ENCODE data around the gene C1QTNF1.
"Not testable (repeated sequence)": the region's sequence is repeated elsewhere in the genome, so short reads cannot be mapped to it uniquely, and the experiment has no call there.

Gene C1QTNF1

DNA sequence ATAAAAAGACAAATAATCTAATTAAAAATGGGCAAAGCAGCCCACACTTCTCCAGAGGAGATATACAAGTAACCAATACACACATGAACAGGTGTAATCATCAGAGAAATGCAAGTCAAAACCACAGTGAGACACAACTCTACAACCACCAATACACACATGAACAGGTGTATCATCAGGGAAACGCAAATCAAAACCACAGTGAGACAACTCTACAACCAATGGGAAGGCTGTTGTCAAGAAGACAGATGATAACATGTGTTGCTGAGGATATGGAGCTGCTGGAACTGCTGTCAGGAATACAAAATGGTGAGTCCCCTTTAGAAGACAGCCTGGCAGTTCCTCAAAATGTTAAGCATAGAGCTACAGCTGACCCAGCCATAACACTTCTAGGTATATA is 28.2 kb downstream of the C1QTNF1 start:
- DNase-seq (ENCODE audit: low read depth, low spot score): no peak

DNA sequence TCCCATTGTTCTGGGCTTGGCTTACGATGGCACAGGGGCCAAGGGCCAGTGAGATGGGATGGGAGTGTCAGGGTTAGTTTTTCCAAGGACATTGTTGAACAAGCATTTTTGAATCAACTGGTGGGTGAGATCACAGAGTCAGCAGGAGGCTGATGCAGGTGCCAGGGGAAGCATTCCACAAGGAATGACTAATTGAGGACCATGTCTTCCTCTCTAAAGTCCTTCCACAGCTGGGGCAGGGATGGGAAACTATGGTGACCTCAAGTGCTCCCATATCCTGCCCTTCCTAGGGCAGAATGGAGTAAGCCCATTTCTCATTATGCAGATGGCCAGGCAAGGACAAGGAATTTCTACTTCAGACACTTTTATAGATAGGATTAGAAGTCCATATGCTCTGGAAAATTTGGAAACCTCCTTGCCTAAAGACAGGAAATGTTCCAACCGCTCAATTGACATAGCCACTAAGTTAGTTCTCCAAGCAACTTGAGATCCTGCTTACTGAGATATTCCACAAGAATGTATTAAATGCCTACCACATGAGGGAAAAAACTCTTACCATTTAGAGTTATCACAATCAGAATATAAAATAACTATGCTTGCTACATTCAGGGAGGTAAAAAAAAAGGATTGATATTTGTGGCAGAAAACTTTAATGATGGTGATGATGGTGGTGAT is 29.4 kb downstream of the C1QTNF1 start:
- DNase-seq (ENCODE audit: low read depth, low spot score): no peak

DNA sequence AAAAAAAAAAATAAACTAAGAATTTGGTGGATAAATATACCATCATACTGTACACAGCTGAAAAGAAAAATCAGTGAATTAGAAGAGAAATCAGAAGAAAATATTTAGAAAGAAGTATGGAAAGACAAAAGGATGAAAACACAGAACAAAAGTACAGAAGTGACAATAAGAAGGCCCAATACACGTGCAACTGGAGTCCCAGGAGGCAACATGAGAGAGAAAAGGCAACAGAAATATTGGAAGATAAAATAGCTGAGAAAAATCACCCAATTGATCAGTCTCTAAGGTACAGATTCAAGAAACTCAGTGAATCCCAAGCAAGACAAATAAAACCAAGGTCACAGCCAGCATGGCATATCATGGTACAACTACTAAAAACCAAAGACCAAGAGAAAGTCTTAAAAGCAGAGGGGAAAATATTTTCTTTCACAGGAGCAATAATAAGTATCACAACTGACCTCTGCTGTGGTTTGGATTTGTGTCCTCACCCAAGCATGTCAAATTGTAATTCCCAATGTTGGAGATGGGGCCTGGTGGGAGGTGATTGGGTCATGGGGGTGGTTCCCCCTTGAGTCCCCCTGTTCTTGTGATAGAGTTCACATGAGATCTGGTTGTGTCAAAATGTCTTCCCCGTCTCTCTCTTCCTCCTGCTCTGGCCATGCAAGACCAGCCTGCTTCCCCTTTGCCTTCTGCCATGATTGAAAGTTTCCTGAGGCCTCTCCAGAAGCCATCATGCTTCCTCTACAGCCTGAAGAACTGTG is 30.4 kb downstream of the C1QTNF1 start:
- no peak for DNase-seq (ENCODE audit: low read depth, low spot score)

DNA sequence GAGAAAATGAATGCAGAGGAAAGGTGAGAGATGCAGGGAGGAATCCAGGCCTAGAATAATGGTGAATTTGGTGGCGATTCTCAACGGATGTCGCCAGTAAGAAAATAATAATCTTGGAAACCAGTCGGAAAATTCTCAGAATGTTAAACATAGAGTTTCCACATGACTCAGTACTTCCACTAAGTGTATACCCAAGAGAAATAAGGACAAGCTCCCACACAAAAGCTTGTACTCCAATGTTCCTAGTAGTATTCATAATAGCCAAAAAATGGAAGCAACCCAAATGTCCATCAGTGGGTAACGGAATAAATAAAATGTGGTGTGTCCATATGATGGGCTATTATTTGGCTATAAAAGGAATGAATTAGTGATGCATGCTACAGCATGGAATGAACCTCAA is 31.2 kb downstream of the C1QTNF1 start:
- no peak for DNase-seq (ENCODE audit: low read depth, low spot score)

DNA sequence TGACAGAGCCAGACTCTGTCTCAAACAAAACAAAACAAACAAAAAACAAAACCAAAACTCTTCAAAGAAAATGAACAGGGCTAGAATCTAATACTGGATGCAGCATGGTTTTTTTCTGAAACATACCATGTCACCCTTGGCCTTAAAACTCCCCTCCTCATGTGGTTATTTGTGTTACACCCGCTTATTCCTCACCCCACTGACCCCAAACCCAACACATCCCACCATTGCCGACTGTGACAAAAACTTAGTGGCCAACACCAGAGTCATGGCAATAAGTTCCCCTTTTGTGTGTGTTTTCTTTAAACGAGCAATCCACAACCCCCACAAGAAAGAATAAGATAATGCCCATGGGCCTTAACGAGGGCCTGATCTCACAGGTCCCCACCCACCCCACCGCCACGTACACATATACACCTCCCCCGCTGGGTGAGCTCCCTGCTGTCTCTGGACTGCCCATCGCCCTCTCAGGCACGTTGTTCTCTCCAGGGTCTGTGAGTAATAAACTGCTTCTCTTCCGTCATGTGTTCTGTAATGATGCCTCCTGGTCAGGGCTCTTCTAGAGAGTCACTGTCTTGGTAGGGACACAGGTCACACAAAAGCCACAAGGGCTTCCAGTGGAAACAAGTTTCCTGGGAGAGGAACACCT is 33.9 kb downstream of the C1QTNF1 start:
- no peak for DNase-seq (ENCODE audit: low read depth, low spot score)

DNA sequence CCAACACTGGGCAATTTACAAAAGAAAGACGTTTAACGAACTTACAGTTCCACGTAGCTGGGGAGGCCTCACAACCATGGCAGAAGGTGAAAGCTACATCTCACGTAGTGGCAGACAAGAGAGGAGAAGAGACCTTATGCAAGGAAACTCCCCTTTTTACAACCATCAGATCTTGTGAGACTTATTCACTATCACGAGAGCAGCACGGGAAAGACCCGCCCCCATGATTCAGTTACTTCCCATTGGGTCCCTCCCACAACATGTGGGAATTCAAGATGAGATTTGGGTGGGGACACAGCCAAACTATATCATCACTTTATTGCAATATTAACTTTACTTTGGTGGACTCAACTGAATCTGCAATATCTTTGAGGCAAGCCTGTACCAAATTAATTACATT is 38.7 kb downstream of the C1QTNF1 start:
- no peak for DNase-seq (ENCODE audit: low read depth, low spot score)

DNA sequence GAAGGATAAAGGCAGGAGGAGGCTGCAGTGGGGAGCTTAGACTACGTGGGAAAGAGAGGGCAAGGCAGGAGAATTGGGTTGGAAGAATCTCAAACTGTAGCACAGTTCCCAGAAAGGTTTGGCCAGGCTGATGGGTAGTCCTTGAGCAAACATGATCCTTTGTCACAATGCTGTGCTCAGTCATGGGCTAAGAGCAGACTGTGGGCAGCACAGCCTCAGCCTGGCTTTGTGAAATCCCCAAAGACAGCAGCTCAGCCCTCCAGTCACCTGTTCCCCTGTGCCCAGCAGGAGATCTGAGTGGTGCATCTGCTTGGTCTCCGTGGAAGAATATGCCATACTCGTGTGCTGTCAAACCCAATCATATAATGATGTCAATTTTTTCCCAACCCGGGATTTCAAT is 40.1 kb downstream of the C1QTNF1 start:
- DNase-seq (ENCODE audit: low read depth, low spot score): no peak

DNA sequence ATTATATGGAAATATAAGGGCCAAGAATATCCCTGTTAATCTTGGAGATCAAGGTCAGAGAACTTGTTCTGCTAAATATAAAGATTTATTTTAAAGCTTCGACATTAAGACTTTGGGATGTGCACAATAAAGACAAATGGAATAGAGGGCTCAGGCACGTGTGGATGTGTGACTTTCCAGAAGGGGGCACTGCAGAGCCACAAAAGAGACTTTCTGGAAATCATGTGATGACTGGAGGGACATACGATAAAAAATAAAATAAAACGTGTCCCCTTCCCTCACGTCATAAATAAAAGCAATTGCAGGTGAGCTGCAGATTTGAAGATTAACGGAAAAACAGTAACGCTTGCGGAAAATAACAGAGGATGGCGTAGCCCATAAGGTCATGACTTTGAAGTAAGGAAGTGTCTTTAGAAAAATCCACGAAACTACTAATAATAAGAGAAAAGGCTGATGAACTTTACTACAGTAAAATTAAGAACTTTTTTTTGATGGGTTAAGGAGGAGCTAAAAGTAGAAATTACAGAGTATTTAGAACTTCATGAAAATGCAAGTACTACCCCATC is 41.2 kb downstream of the C1QTNF1 start:
- no peak for DNase-seq (ENCODE audit: low read depth, low spot score)

DNA sequence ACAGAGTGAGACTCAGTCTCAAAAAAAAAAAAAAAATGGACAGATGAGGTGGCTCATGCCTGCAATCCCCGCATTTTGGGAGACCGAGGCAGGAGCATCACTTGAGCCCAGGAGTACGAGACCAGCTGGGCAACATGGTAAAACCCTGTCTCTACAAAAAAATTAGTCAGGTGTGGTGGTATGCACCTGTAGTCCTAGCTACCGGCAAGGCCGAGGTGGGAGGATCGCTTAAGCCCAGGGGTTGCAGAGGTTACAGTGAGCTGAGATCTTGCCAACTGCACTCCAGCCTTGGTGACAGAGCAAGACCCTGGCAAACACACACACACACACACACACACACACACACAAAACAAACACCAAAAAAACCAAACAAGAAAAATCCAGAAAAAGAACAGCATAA is 43.0 kb downstream of the C1QTNF1 start:
- DNase-seq (ENCODE audit: low read depth, low spot score): no peak

DNA sequence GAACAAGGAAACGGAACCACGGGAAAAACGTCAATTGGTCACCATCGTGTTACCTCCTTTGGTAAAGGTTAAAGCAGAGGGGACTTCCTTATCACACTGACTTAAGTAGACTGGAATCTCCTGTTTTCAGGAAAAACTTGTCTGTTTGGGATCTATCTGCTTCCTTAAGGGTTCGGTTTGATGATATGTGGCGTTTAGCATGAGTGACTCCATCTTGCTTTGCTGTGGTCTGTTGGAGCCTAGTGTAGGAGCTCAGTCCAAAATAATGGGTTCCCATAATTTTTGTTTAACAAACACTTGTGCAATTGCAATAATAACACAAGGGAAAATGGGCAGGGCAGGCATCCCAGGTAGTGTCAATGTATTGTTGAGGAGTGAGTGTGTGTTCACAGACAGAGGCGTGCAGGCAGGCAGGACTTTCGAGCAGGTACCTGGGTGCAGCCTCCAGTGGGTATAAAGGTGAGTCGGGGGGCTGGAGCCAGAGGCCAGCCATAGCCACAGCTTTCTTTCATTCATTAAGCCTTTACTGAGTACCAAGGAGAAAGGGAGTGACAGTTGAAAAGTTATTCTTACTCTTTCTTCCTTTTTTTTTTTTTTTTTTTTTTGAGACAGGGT is 46.4 kb downstream of the C1QTNF1 start:
- DNase-seq (ENCODE audit: low read depth, low spot score): no peak

DNA sequence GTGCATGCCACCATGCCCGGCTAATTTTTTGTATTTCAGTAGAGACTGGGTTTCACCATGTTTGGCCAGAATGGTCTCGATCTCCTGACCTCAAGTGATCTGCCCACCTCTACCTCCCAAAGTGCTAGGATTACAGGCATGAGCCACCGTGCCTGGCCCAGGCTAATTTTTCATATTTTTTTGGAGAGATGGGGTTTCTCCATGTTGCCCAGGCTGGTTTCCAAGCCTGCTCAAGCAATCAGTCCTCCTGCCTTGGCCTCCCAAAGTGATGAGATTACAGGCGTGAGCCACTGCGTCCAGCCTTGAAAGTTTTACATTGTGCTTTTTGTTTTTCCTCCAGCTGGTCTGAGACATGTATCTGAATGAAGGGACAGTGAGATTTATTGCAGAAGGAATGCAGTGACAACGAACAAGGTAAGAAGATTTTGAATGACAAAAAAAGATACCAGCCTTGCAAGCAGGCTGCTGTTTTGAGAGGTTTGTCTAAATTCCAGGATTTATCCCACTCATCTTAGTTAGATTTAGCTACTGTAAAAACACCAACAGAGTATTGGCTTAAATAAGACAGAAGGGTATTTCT is 47.3 kb downstream of the C1QTNF1 start:
- no peak for DNase-seq (ENCODE audit: low read depth, low spot score)

DNA sequence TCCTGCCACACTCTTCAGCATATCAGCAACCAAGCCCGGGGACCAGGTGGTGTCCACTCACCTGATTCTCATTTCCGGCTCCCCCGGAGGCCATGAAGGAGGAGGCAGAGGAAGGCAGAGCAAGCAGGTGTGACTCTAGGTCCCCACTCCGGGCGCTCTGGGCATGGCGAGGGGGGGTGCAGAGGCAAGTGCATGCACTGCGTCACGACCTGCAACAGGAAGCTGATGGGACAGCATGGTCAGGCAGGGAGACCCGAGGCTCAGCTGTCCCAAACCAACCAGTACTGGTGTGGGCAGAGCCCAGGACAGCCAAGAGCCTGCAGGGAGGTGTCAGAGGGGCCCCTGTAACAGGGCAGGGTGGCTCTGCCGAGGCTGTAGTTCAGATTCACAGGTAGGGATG is 48.6 kb downstream of the C1QTNF1 start:
- no peak for DNase-seq (ENCODE audit: low read depth, low spot score)

DNA sequence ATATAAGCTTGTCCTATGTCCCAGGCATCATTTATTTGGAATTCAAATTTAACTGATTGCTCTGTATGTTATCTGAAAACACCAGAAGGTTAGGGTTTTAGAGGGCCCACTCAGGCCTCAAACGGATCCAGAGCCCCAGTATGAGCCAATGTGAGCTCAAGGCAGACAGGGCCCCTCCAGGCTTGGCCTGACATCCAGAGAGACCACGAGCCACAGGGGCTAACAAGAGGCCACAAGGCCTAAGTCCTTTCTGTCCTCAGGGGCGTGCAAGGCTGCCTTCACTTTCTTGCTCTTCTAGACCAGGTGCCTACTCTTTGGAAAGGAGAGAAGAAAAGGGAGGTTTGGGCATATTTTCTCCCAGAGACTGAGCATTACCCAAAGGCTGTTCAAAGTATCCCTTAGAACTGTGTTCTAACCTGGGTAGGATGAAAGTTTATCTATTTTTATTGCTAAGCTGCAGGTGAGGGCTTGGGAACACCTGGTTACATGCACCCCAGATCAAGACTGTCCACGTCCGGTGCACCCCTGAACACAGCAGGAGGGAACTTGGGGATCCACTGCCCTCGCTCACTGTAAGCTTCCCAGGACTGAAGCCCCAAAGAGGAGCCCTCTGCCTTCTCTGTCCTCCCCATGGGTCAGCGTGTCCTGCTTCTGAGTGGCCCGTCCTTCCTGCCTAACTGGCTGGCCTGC is 49.2 kb downstream of the C1QTNF1 start:
- no peak for DNase-seq (ENCODE audit: low read depth, low spot score)

DNA sequence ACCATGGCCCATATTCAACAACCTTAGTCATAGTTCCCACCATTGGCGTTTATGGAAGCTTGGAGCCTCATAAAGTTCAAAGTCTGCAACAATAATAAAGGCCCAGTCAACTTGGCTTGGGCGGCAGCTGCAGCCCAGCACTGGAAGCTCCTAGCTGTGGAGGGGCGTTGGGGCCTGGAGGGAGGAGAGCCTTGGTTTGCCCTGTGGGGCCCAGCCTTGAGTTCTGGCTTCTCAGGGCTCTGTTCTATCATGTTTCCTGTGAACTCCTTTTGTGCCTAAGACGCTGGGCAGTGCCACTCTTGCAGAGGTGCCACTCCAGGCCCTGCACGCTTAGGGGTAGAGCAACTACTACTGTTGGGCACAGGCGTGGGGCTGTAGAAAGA is 49.7 kb downstream of the C1QTNF1 start:
- DNase-seq (ENCODE audit: low read depth, low spot score): no peak

DNA sequence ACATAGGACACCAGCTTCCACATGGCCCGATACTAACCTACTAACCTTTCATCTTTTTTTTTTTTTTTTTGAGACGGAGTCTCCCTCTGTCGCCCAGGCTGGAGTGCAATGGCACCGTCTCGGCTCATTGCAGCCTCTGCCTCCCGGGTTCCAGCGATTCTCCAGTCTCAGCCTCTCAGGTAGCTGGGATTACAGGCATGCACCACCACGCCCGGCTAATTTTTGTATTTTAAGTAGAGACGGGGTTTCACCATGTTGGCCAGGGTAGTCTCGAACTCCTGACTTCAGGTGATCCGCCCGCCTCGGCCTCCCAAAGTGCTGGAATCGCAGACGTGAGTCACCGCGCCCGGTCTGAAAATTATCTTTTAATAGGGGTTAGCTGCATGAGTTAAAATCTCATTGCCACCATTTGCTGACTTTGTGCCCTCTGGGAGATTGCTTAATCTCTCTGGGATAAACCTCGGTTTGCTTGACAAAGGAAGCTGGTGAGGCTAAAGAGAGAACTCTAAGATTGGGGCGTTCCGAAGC is 50.2 kb downstream of the C1QTNF1 start:
- not testable (repeated sequence) for DNase-seq (ENCODE audit: low read depth, low spot score)

DNA sequence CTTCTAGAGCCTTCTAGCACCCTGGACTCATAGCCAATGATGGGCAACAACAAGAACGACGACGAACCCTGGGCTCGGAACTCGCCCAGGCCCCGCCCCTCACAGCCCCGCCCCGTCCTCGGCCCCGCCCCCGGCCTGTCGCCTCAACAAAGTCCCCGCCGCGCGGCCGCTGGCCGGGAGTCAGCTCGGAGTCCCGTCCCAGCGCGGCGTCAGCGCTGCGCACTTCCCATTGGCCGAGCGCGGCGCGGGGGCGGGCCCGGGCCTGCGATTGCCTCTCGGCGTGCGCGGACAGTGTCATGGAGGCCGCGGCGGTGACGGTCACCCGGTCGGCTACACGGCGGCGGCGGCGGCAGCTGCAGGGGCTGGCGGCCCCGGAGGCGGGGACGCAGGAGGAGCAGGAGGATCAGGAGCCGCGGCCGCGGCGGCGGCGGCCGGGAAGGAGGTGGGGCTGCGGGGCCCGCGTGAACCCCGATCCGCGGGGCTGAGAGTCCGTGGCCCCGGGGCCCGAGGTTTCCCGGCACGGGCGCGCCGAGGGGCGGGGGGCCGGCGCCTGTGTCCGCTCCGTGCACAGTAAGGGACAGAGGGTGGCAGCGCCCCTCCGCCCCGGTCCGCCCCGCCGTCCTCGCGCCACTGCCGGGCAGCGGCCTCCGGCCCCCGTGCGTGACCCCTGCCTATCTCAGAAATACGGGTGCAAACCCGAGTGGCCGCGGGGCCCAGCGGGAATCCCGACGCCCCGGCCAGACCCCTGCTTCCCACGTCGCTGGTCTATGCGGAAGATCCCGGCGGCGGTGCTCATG is 50.9 kb downstream of the C1QTNF1 start, which contains the start of gene ENGASE:
ENGASE (plus strand) TSS at position 176 of the 797 bp plus-strand sequence; CDS start at position 297, 121 bp downstream.
- DNase-seq (ENCODE audit: low read depth, low spot score): peak; percentile 57

DNA sequence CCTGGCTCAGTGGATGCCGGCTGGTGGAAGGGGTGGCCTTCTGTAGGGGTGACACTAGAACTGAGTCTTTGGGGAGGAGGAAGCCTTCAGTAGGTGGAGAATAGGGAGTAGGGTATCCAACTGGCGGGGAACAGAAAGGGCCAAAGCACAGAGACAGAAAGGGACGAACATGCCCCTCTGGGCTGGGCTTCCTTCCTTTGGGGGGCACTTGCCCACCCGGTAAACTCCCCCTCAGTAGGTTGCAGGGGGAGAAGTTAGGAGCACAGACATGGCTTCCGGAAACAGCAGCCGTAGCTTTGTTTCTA is 51.4 kb downstream of the C1QTNF1 start:
- DNase-seq (ENCODE audit: low read depth, low spot score): no peak

DNA sequence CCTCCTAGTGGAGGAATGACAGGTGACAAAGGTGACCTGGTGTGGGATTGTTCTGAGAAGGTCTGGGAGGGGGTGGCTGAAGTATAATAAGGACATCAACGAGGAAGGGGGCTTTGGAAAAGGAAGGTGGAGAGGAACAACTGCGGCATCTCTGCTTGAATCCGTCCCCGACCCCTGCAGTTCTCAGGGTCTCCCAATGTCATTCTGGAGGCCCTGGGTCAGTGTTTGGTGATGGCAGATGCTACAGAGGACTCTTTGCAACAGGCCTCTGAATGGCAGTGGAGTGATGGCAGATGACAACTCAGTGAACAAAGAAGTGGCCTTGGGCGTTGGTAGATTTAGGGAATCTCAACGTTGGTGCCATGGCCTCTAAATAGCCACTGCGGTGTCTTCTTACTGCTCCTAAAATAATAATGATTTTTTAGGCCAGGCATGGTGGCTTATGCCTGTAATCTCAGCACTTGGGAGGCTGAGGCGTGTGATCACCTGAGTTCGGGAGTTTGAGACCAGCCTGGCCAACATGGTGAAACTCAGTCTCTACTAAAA is 52.0 kb downstream of the C1QTNF1 start:
- DNase-seq (ENCODE audit: low read depth, low spot score): no peak

DNA sequence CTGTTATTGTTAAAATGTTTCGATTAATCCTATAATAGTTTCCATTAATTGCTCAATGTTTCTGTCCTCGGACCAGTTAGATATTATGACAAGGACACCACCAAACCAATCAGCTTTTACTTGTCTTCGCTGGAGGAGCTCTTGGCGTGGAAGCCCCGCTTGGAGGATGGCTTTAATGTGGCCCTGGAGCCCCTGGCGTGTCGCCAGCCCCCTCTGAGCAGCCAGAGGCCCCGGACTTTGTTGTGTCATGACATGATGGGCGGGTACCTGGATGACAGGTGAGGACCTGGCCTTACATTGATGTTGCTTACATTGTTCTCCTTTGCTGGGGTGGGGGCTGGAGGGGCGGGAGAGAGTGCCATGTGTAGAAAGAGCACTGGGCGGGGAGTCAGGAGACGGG is 53.6 kb downstream of the C1QTNF1 start:
- DNase-seq (ENCODE audit: low read depth, low spot score): no peak

All from smooth muscle cell of the brain vasculature (primary cell).